Cortex of kidney (tissue), 1 donor: ENCODE results near the gene LILRB5.
"Not testable (repeated sequence)": the region's sequence is repeated elsewhere in the genome, so short reads cannot be mapped to it uniquely, and the experiment has no call there.

Experiments used
- DNase-seq: peaks from one replicate; lab custom pipeline; 2025; lab: John Stamatoyannopoulos, UW

LILRB5 gene

GRCh38 chr19:54211235-54211634 is 45.8 kb downstream of the LILRB5 start:
- DNase-seq: no peak

- no peak for DNase-seq
Observed at GRCh38 chr19:54209811-54210494, 47.1 kb downstream of the LILRB5 start.

- no peak for DNase-seq
Observed at GRCh38 chr19:54209058-54209810, 47.8 kb downstream of the LILRB5 start.

DNA sequence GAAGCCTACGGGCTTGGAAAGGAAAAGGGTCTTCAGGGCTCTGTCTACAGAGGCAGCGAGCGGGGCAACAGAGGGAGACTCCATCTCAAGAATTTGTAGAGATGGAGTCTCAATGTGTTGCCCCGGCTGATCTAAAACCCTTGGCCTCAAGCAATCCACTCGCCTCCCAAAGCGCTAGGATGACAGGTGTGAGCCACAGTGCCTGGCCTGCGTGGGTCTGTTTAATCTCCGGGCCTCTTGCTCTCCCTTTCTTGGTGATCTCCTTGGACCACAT is 48.4 kb downstream of the LILRB5 start:
- DNase-seq: no peak

DNA sequence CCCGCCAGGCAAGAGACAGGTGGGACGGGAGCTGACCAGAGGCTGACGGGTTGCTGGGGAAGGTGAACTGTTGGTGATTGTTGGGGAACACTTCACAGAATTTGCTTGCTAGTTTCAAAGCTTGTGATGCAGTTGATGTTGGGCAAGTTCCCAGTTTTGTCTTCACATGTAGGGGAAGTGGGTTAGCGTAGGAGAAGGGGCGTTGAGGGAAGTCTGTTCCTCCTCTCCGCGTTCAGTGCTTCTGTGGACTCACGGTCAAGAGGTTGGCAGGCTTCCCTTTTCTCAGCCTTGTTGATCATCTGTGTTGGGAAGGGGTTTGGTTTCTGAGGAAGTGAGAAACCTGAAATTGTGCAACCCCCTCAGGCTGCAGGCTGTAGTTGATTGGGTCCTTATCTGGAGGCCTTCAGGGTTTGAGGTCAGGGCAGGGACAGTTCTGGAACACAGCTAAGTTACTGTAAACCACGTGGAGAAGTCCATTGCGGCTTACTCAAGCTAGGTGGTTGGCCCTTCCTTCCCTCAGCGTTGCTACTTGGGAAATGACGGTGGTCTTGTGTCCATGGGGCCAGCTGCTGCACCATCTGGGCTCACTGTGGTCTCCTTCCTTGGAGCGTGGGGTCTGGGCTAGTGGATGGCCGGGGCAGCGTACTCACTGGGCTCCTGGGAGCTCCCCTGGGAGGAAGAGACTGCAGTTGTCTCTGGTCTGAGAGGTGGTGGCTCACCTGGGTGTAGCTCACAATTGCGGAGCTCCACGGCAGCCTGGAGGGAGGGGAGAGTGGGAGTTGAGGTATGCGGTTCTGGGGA is 48.9 kb downstream of the LILRB5 start:
- no peak for DNase-seq

- DNase-seq: no peak
Observed at GRCh38 chr19:54207676-54207982, 49.4 kb downstream of the LILRB5 start.

DNA sequence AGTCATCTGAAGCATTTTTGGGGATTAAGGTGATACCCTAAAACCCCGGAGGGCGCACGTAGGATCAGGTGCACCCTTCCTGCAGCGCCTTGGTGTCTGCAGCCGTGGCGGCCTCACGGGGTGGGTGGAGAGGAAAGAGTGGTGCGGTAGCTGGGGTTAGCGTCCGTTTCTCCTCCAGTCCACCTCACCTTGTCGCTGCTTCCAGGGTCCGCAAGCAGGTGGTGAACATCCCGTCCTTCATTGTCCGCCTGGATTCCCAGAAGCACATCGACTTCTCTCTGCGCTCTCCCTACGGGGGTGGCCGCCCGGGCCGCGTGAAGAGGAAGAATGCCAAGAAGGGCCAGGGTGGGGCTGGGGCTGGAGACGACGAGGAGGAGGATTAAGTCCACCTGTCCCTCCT is 49.9 kb downstream of the LILRB5 start:
- DNase-seq: not testable (repeated sequence)

DNA sequence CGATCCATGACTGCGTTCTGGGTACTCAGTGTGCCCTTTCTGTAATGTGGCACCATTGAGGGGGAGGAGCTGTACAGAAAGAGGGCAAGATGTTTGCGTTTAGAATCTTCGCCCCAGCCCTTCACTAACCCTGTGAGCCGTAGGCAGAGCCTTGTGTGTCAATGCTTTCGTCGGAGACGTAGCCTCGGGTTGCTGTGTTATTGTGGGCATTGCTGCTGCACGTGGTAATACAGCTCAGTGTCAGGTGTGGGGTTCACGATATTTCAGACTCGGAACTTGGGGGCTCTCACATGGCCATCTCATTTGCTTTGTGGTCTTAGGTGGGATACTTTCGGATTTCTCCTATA is 50.3 kb downstream of the LILRB5 start:
- no peak for DNase-seq

- no peak for DNase-seq
Observed at GRCh38 chr19:54206030-54206830, 50.8 kb downstream of the LILRB5 start.

- no peak for DNase-seq
Observed at GRCh38 chr19:54204767-54205468, 52.2 kb downstream of the LILRB5 start.

- no peak for DNase-seq
Observed at GRCh38 chr19:54203151-54203611, 53.9 kb downstream of the LILRB5 start.

DNA sequence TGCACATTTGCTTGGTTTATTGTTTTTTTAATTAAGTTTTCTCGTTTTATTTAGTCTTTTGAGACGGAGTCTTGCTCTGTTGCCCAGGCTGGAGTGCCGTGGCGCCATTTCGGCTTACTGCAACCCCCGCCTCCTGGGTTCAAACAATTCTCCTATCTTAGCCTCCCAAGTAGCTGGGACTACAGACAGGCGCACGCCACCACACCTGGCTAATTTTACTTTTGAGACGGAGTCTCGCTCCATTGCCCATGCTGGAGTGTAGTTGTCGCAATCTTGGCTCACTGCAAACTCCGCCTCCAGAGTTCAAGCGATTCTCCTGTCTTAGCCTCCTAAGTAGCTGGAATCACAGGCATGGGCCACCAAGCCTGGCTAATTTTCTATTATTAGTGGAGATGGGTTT is 55.1 kb downstream of the LILRB5 start:
- DNase-seq: no peak

DNA sequence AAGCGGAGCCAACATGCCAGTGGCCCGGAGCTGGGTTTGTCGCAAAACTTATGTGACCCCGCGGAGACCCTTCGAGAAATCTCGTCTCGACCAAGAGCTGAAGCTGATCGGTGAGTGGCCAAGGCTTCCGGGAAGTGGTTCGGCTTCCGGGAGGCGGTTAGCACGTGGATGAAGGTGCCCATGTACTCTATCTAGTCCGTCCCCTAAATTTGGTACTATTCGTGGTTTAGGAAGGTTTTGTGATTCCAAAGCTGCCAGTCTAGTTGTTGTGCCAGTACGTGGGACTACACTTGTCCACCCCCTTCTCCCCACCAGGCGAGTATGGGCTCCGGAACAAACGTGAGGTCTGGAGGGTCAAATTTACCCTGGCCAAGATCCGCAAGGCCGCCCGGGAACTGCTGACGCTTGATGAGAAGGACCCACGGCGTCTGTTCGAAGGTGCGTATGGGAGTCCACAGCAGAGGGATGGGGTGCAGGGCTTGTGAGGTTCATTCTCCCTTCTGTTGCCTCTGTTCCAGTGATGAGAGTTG is 55.8 kb downstream of the LILRB5 start:
- DNase-seq: no peak
